ENCODE data around the gene DLGAP1.

Gene DLGAP1

GRCh38 chr18:3815991-3816390 lies 639.1 kb downstream of the DLGAP1 start:
- TF ChIP-seq FOXA1 (IDR thresholded peaks at IDR 0.05), result no peak
- TF ChIP-seq ELF4 (IDR thresholded peaks at IDR 0.05), result no peak
- no peak for TF ChIP-seq ARNT (IDR thresholded peaks at IDR 0.05)
- no peak for TF ChIP-seq PKNOX1 (IDR thresholded peaks at IDR 0.05)
- no peak for TF ChIP-seq FOXM1 (IDR thresholded peaks at IDR 0.05; ENCODE audit: borderline replicate concordance)
- TF ChIP-seq SP1 (IDR thresholded peaks at IDR 0.05), result no peak
- TF ChIP-seq CTBP1 (IDR thresholded peaks at IDR 0.05; ENCODE audit: borderline replicate concordance), result no peak
- no peak for TF ChIP-seq ZNF384 (IDR thresholded peaks at IDR 0.05)
- no peak for TF ChIP-seq L3MBTL2 (conservative IDR thresholded peaks at IDR 0.05)
- TF ChIP-seq HDGF (IDR thresholded peaks at IDR 0.05; ENCODE audit: borderline replicate concordance), result no peak
- TF ChIP-seq FOXK2 (IDR thresholded peaks at IDR 0.05), result no peak
- TF ChIP-seq LEF1 (IDR thresholded peaks at IDR 0.05; ENCODE audit: borderline replicate concordance), result no peak
- TF ChIP-seq SUZ12 (IDR thresholded peaks at IDR 0.05), result no peak
- TF ChIP-seq NFRKB (IDR thresholded peaks at IDR 0.05), result no peak
- TF ChIP-seq TARDBP (IDR thresholded peaks at IDR 0.05), result no peak
- TF ChIP-seq BHLHE40 (IDR thresholded peaks at IDR 0.05; ENCODE audit: borderline replicate concordance), result no peak
- POLR2A ChIA-PET, result no interaction called here
- DNase-seq (ENCODE audit: extremely low spot score), result no peak
- CTCF ChIA-PET, result no interaction called here

- TF ChIP-seq FOXM1 (IDR thresholded peaks at IDR 0.05; ENCODE audit: borderline replicate concordance) (no peak), LEF1 (IDR thresholded peaks at IDR 0.05; ENCODE audit: borderline replicate concordance) (no peak), SP1 (IDR thresholded peaks at IDR 0.05) (no peak), FOXK2 (IDR thresholded peaks at IDR 0.05) (no peak), PKNOX1 (IDR thresholded peaks at IDR 0.05) (no peak), ELF4 (IDR thresholded peaks at IDR 0.05) (no peak), NFRKB (IDR thresholded peaks at IDR 0.05) (no peak), L3MBTL2 (conservative IDR thresholded peaks at IDR 0.05) (no peak), ARNT (IDR thresholded peaks at IDR 0.05) (no peak), ZNF384 (IDR thresholded peaks at IDR 0.05) (no peak), SUZ12 (IDR thresholded peaks at IDR 0.05) (no peak), CTBP1 (IDR thresholded peaks at IDR 0.05; ENCODE audit: borderline replicate concordance) (no peak), HDGF (IDR thresholded peaks at IDR 0.05; ENCODE audit: borderline replicate concordance) (no peak), FOXA1 (IDR thresholded peaks at IDR 0.05) (no peak), TARDBP (IDR thresholded peaks at IDR 0.05) (no peak), BHLHE40 (IDR thresholded peaks at IDR 0.05; ENCODE audit: borderline replicate concordance) (no peak)
- ChIA-PET CTCF (no interaction called here), POLR2A (no interaction called here)
- no peak for DNase-seq (ENCODE audit: extremely low spot score)
These were observed 640.3 kb downstream of the DLGAP1 start for GRCh38 chr18:3814816-3815215.

GRCh38 chr18:3810296-3810695 lies 644.8 kb downstream of the DLGAP1 start:
- no peak for TF ChIP-seq TARDBP (IDR thresholded peaks at IDR 0.05)
- no peak for TF ChIP-seq ELF4 (IDR thresholded peaks at IDR 0.05)
- no peak for TF ChIP-seq NFRKB (IDR thresholded peaks at IDR 0.05)
- no peak for TF ChIP-seq SP1 (IDR thresholded peaks at IDR 0.05)
- no peak for TF ChIP-seq SUZ12 (IDR thresholded peaks at IDR 0.05)
- no peak for TF ChIP-seq FOXK2 (IDR thresholded peaks at IDR 0.05)
- no peak for TF ChIP-seq ARNT (IDR thresholded peaks at IDR 0.05)
- ChIA-PET CTCF (no interaction called here), POLR2A (no interaction called here)
- DNase-seq (ENCODE audit: extremely low spot score), result no peak

- DNase-seq (ENCODE audit: extremely low spot score), result no peak
- ChIA-PET CTCF (no interaction called here), POLR2A (no interaction called here)
- TF ChIP-seq SUZ12 (IDR thresholded peaks at IDR 0.05), result no peak
- no peak for TF ChIP-seq TARDBP (IDR thresholded peaks at IDR 0.05)
- TF ChIP-seq FOXK2 (IDR thresholded peaks at IDR 0.05), result no peak
- no peak for TF ChIP-seq SP1 (IDR thresholded peaks at IDR 0.05)
These were observed 645.9 kb downstream of the DLGAP1 start for GRCh38 chr18:3808985-3809780.

- no peak for DNase-seq (ENCODE audit: extremely low spot score)
- ChIA-PET POLR2A (no interaction called here), CTCF (interaction anchor here (0.6 kb wide), 1 partner anchor 354 kb away, joined by 3 read pairs; no protein-coding TSS in a partner anchor)
- TF ChIP-seq FOXA1 (IDR thresholded peaks at IDR 0.05) (no peak), CTBP1 (IDR thresholded peaks at IDR 0.05; ENCODE audit: borderline replicate concordance) (no peak), SUZ12 (IDR thresholded peaks at IDR 0.05) (no peak), BHLHE40 (IDR thresholded peaks at IDR 0.05; ENCODE audit: borderline replicate concordance) (no peak), HDGF (IDR thresholded peaks at IDR 0.05; ENCODE audit: borderline replicate concordance) (no peak), SP1 (IDR thresholded peaks at IDR 0.05) (no peak), FOXK2 (IDR thresholded peaks at IDR 0.05) (no peak), LEF1 (IDR thresholded peaks at IDR 0.05; ENCODE audit: borderline replicate concordance) (no peak), NFRKB (IDR thresholded peaks at IDR 0.05) (no peak), ELF4 (IDR thresholded peaks at IDR 0.05) (no peak), ARNT (IDR thresholded peaks at IDR 0.05) (no peak), ZNF384 (IDR thresholded peaks at IDR 0.05) (no peak), TARDBP (IDR thresholded peaks at IDR 0.05) (no peak), PKNOX1 (IDR thresholded peaks at IDR 0.05) (no peak), L3MBTL2 (conservative IDR thresholded peaks at IDR 0.05) (no peak), FOXM1 (IDR thresholded peaks at IDR 0.05; ENCODE audit: borderline replicate concordance) (no peak)
These were observed 648.5 kb downstream of the DLGAP1 start for GRCh38 chr18:3806656-3807055.

GRCh38 chr18:3804336-3804735 lies 650.8 kb downstream of the DLGAP1 start:
- TF ChIP-seq ARNT (IDR thresholded peaks at IDR 0.05), result no peak
- no peak for TF ChIP-seq HDGF (IDR thresholded peaks at IDR 0.05; ENCODE audit: borderline replicate concordance)
- TF ChIP-seq ZNF384 (IDR thresholded peaks at IDR 0.05), result no peak
- TF ChIP-seq L3MBTL2 (conservative IDR thresholded peaks at IDR 0.05), result no peak
- TF ChIP-seq BHLHE40 (IDR thresholded peaks at IDR 0.05; ENCODE audit: borderline replicate concordance), result no peak
- TF ChIP-seq SUZ12 (IDR thresholded peaks at IDR 0.05), result no peak
- TF ChIP-seq FOXM1 (IDR thresholded peaks at IDR 0.05; ENCODE audit: borderline replicate concordance), result no peak
- TF ChIP-seq ELF4 (IDR thresholded peaks at IDR 0.05), result no peak
- TF ChIP-seq LEF1 (IDR thresholded peaks at IDR 0.05; ENCODE audit: borderline replicate concordance), result no peak
- no peak for TF ChIP-seq FOXK2 (IDR thresholded peaks at IDR 0.05)
- POLR2A ChIA-PET, result no interaction called here
- CTCF ChIA-PET, result no interaction called here
- no peak for DNase-seq (ENCODE audit: extremely low spot score)
